HEK293T (cell line): ENCODE measurements around the gene PRRT2.

Source experiments
- CTCF ChIA-PET: fragments of 350-600 bp; formaldehyde crosslinking; extraction: SDS; loops from one replicate; lab custom pipeline; 2021; ENCODE audit warnings: antibody characterized with exemption, inconsistent platforms; lab: Yijun Ruan, JAX
- POLR2A ChIA-PET: fragments of 350-600 bp; formaldehyde crosslinking; extraction: SDS; loops from one replicate; lab custom pipeline; 2020; ENCODE audit warnings: antibody characterized with exemption, inconsistent platforms; lab: Yijun Ruan, JAX
- DNase-seq: peaks from one replicate; pipeline ENCODE4 v3.0.0; 2012; ENCODE audit warnings: mixed read lengths; ENCODE audit errors: extremely low spot score
- ARNT ChIP-seq: fragments of 450-650 bp; IDR thresholded peaks from 2 replicates; pipeline ENCODE4 v1.6.1; 2017; ENCODE audit warnings: mild to moderate bottlenecking
- BHLHE40 ChIP-seq: fragments of 450-650 bp; IDR thresholded peaks from 2 replicates; pipeline ENCODE4 v1.6.1; 2016; ENCODE audit warnings: mild to moderate bottlenecking, moderate library complexity, borderline replicate concordance
- CTBP1 ChIP-seq: fragments of 450-650 bp; IDR thresholded peaks from 2 replicates; pipeline ENCODE4 v1.6.1; 2016; ENCODE audit warnings: borderline replicate concordance
- ELF4 ChIP-seq: fragments of 450-650 bp; IDR thresholded peaks from 2 replicates; pipeline ENCODE4 v1.6.1; 2017; ENCODE audit warnings: antibody characterized with exemption
- FOXA1 ChIP-seq: fragments of 450-650 bp; IDR thresholded peaks from 2 replicates; pipeline ENCODE4 v1.6.1; 2016; ENCODE audit warnings: mild to moderate bottlenecking
- FOXK2 ChIP-seq: fragments of 450-650 bp; IDR thresholded peaks from 2 replicates; pipeline ENCODE4 v1.6.1; 2016; ENCODE audit warnings: mild to moderate bottlenecking
- FOXM1 ChIP-seq: fragments of 450-650 bp; IDR thresholded peaks from 2 replicates; pipeline ENCODE4 v1.6.1; 2017; ENCODE audit warnings: mild to moderate bottlenecking, borderline replicate concordance
- HDGF ChIP-seq: fragments of 450-650 bp; IDR thresholded peaks from 2 replicates; pipeline ENCODE4 v1.6.1; 2017; ENCODE audit warnings: antibody characterized with exemption, borderline replicate concordance
- L3MBTL2 ChIP-seq: fragments of 450-650 bp; conservative IDR thresholded peaks from 2 replicates; pipeline ENCODE4 v1.6.1; 2016; ENCODE audit warnings: mild to moderate bottlenecking
- LEF1 ChIP-seq: fragments of 450-650 bp; IDR thresholded peaks from 2 replicates; pipeline ENCODE4 v1.6.1; 2017; ENCODE audit warnings: mild to moderate bottlenecking, borderline replicate concordance
- NFRKB ChIP-seq: fragments of 450-650 bp; IDR thresholded peaks from 2 replicates; pipeline ENCODE4 v1.6.1; 2016; ENCODE audit warnings: mild to moderate bottlenecking, moderate library complexity
- PKNOX1 ChIP-seq: fragments of 450-650 bp; IDR thresholded peaks from 2 replicates; pipeline ENCODE4 v1.6.1; 2016
- SP1 ChIP-seq: fragments of 450-650 bp; IDR thresholded peaks from 2 replicates; pipeline ENCODE4 v1.6.1; 2017
- SUZ12 ChIP-seq: fragments of 450-650 bp; IDR thresholded peaks from 2 replicates; pipeline ENCODE4 v1.6.1; 2016; ENCODE audit warnings: mild to moderate bottlenecking
- TARDBP ChIP-seq: fragments of 450-650 bp; IDR thresholded peaks from 2 replicates; pipeline ENCODE4 v1.6.1; 2016
- ZNF384 ChIP-seq: fragments of 450-650 bp; IDR thresholded peaks from 2 replicates; pipeline ENCODE4 v1.6.1; 2016

The PRRT2 gene

GRCh38 chr16:29841631-29842030 lies 29.6 kb downstream of the PRRT2 start:
- POLR2A ChIA-PET, result interaction anchor here (1.0 to 1.2 kb wide), 2 partner anchors 34 to 35 kb away, joined by 3 read pairs; partner anchors contain the start of gene MAZ
- no peak for DNase-seq
- CTCF ChIA-PET, result interaction anchor here (0.5 kb wide), 1 partner anchor 779 kb away, joined by 3 read pairs; no protein-coding TSS in a partner anchor

GRCh38 chr16:29842732-29843346 lies 30.8 kb downstream of the PRRT2 start:
- no peak for TF ChIP-seq ELF4
- no peak for TF ChIP-seq FOXK2
- no peak for TF ChIP-seq FOXM1
- TF ChIP-seq CTBP1, result no peak
- TF ChIP-seq HDGF, result no peak
- TF ChIP-seq NFRKB, result no peak
- TF ChIP-seq TARDBP, result no peak
- no peak for TF ChIP-seq BHLHE40
- TF ChIP-seq SP1, result no peak
- TF ChIP-seq FOXA1, result no peak
- TF ChIP-seq ARNT, result no peak
- TF ChIP-seq L3MBTL2, result no peak
- TF ChIP-seq SUZ12, result no peak
- no peak for TF ChIP-seq LEF1
- no peak for TF ChIP-seq PKNOX1
- TF ChIP-seq ZNF384, result no peak

More at GRCh38 chr16:29841631-29842030, 29.6 kb downstream of the PRRT2 start:
- TF ChIP-seq PKNOX1 (no peak), ZNF384 (no peak), TARDBP (no peak)

GRCh38 chr16:29843931-29844330 lies 31.9 kb downstream of the PRRT2 start:
- CTCF ChIA-PET, result no interaction called here
- TF ChIP-seq TARDBP (no peak), FOXA1 (no peak), ELF4 (no peak), ARNT (no peak), NFRKB (no peak), FOXK2 (no peak), BHLHE40 (no peak), FOXM1 (no peak), ZNF384 (no peak), HDGF (no peak), PKNOX1 (no peak), SUZ12 (no peak), SP1 (no peak), L3MBTL2 (no peak), LEF1 (no peak), CTBP1 (no peak)
- DNase-seq, result no peak
- POLR2A ChIA-PET, result interaction anchor here (1.9 kb wide), 1 partner anchor 27 kb away, joined by 9 read pairs; the partner anchor contains the start of gene PAGR1

More at GRCh38 chr16:29842732-29843346, 30.8 kb downstream of the PRRT2 start:
- DNase-seq, result no peak
- CTCF ChIA-PET, result interaction anchor here (1.0 kb wide), 1 partner anchor 27 kb away, joined by 3 read pairs; the partner anchor contains the start of gene PAGR1
- POLR2A ChIA-PET, result interaction anchor here (1.2 to 1.9 kb wide), 3 partner anchors 26 to 119 kb away, joined by 3 to 9 read pairs (median 6); partner anchors contain the start of genes PAGR1 and TMEM219

GRCh38 chr16:29844575-29845331 lies 32.8 kb downstream of the PRRT2 start:
- no peak for TF ChIP-seq FOXA1
- TF ChIP-seq TARDBP, result no peak
- no peak for TF ChIP-seq HDGF
- TF ChIP-seq L3MBTL2, result no peak
- no peak for TF ChIP-seq FOXK2
- no peak for TF ChIP-seq PKNOX1
- no peak for TF ChIP-seq FOXM1
- no peak for DNase-seq
- ChIA-PET CTCF (no interaction called here), POLR2A (interaction anchor here (1.3 to 4.9 kb wide), 3 partner anchors 18 to 37 kb away, joined by 3 to 32 read pairs (median 5); partner anchors contain the start of gene PAGR1)

GRCh38 chr16:29845656-29846055 lies 33.7 kb downstream of the PRRT2 start:
- no peak for TF ChIP-seq FOXM1
- TF ChIP-seq PKNOX1, result no peak
- no peak for TF ChIP-seq BHLHE40
- no peak for TF ChIP-seq ARNT
- TF ChIP-seq FOXK2, result no peak
- TF ChIP-seq NFRKB, result no peak
- TF ChIP-seq TARDBP, result no peak
- no peak for TF ChIP-seq ELF4
- no peak for DNase-seq
- POLR2A ChIA-PET, result interaction anchor here (1.3 to 4.9 kb wide), 3 partner anchors 19 to 38 kb away, joined by 3 to 32 read pairs (median 5); partner anchors contain the start of gene PAGR1
- CTCF ChIA-PET, result no interaction called here
